H9 (cell line): ENCODE results near the gene CPEB2. TPM values are rescaled to one million over a fixed set of nuclear protein-coding genes. Genes with fewer than 3 reads are reported as not detected.

Experiments used
- DNase-seq: peaks from one replicate; pipeline ENCODE4 v3.0.0-alpha.2; 2017
- H2AFZ ChIP-seq: one replicate; pipeline ENCODE4 v1.6.1; 2013; ENCODE audit warnings: mild to moderate bottlenecking, low read length, control low read depth, moderate library complexity
- H2AK5ac ChIP-seq: 2 replicates; pipeline ENCODE4 v1.6.1; 2013; ENCODE audit warnings: low read length, control low read depth, mixed read lengths; ENCODE audit not compliant: insufficient read length
- H2BK120ac ChIP-seq: one replicate; pipeline ENCODE4 v1.6.1; 2013; ENCODE audit warnings: low read depth, mild to moderate bottlenecking, low read length, control low read depth, inconsistent platforms; ENCODE audit not compliant: poor library complexity, severe bottlenecking
- H2BK12ac ChIP-seq: 2 replicates; pipeline ENCODE4 v1.6.1; 2013; ENCODE audit warnings: low read length, control low read depth, mixed read lengths, low read depth; ENCODE audit not compliant: insufficient read length
- H2BK15ac ChIP-seq: 2 replicates; pipeline ENCODE4 v1.6.1; 2013; ENCODE audit warnings: low read depth, low read length, control low read depth
- H2BK20ac ChIP-seq: one replicate; pipeline ENCODE4 v1.6.1; 2013; ENCODE audit warnings: low read depth, mild to moderate bottlenecking, low read length, control low read depth, inconsistent platforms; ENCODE audit not compliant: poor library complexity, severe bottlenecking
- H2BK5ac ChIP-seq: 2 replicates; pipeline ENCODE4 v1.6.1; 2013; ENCODE audit warnings: low read length, control low read depth, mixed read lengths; ENCODE audit not compliant: insufficient read length
- H3K14ac ChIP-seq: 2 replicates; pipeline ENCODE4 v1.6.1; 2013; ENCODE audit warnings: low read length, control low read depth; ENCODE audit not compliant: insufficient read depth
- H3K18ac ChIP-seq: 2 replicates; pipeline ENCODE4 v1.6.1; 2013; ENCODE audit warnings: low read depth, mild to moderate bottlenecking, mixed read lengths, low read length, control low read depth; ENCODE audit not compliant: insufficient read length
- H3K23ac ChIP-seq: 2 replicates; pipeline ENCODE4 v1.6.1; 2013; ENCODE audit warnings: low read length, control low read depth, mixed read lengths, low read depth; ENCODE audit not compliant: insufficient read length
- H3K23me2 ChIP-seq: 2 replicates; pipeline ENCODE4 v1.6.1; 2013; ENCODE audit warnings: low read depth, mild to moderate bottlenecking, mixed read lengths, low read length, control low read depth; ENCODE audit not compliant: insufficient read length, poor library complexity, severe bottlenecking
- H3K27ac ChIP-seq: 2 replicates; pipeline ENCODE4 v1.5.1; 2013; ENCODE audit warnings: low read length, control low read depth, mixed read lengths, low read depth; ENCODE audit not compliant: insufficient read length
- H3K27me3 ChIP-seq: 2 replicates; pipeline ENCODE4 v1.6.1; 2013; ENCODE audit warnings: low read length, control low read depth, inconsistent platforms; ENCODE audit not compliant: insufficient read depth
- H3K4ac ChIP-seq: 2 replicates; pipeline ENCODE4 v1.6.1; 2013; ENCODE audit warnings: low read depth, mild to moderate bottlenecking, control low read depth, inconsistent platforms, low read length, moderate library complexity
- H3K4me1 ChIP-seq: 2 replicates; pipeline ENCODE4 v1.6.1; 2013; ENCODE audit warnings: low read length, control low read depth, inconsistent platforms; ENCODE audit not compliant: insufficient read depth
- H3K4me2 ChIP-seq: 2 replicates; pipeline ENCODE4 v1.6.1; 2013; ENCODE audit warnings: low read length, control low read depth, mixed read lengths; ENCODE audit not compliant: insufficient read length, insufficient read depth
- H3K56ac ChIP-seq: 2 replicates; pipeline ENCODE4 v1.6.1; 2013; ENCODE audit warnings: low read depth, mild to moderate bottlenecking, mixed read lengths, low read length, control low read depth; ENCODE audit not compliant: insufficient read length
- H3K79me1 ChIP-seq: 2 replicates; pipeline ENCODE4 v1.6.1; 2013; ENCODE audit warnings: low read depth, mild to moderate bottlenecking, moderate library complexity, low read length, control low read depth, inconsistent platforms; ENCODE audit not compliant: insufficient read depth, poor library complexity, severe bottlenecking
- H3K79me2 ChIP-seq: 2 replicates; pipeline ENCODE4 v1.6.1; 2013; ENCODE audit warnings: low read length, control low read depth, inconsistent platforms; ENCODE audit not compliant: insufficient read depth
- H3K9ac ChIP-seq: 2 replicates; pipeline ENCODE4 v1.6.1; 2013; ENCODE audit warnings: low read length, control low read depth, mixed read lengths; ENCODE audit not compliant: insufficient read length; ENCODE audit errors: extremely low read depth
- H3K9me3 ChIP-seq: one replicate; pipeline ENCODE4 v1.6.1; 2013; ENCODE audit warnings: low read depth, low read length, inconsistent platforms; ENCODE audit not compliant: control insufficient read depth
- H3T11ph ChIP-seq: one replicate; pipeline ENCODE4 v1.6.1; 2013; ENCODE audit warnings: mild to moderate bottlenecking, low read length, control low read depth, inconsistent platforms
- H4K20me1 ChIP-seq: one replicate; pipeline ENCODE4 v1.6.1; 2013; ENCODE audit not compliant: control insufficient read depth, insufficient read length, insufficient read depth
- H4K5ac ChIP-seq: 2 replicates; pipeline ENCODE4 v1.6.1; 2013; ENCODE audit warnings: low read depth, mild to moderate bottlenecking, mixed read lengths, low read length, control low read depth; ENCODE audit not compliant: insufficient read length
- H4K8ac ChIP-seq: replicated peaks from 2 replicates; pipeline ENCODE4 v1.6.1; 2013; ENCODE audit warnings: low read length, control low read depth, mixed read lengths, low read depth; ENCODE audit not compliant: insufficient read length
- H4K91ac ChIP-seq: 2 replicates; pipeline ENCODE4 v1.6.1; 2013; ENCODE audit warnings: low read depth, mild to moderate bottlenecking, moderate library complexity, mixed read lengths, low read length, control low read depth; ENCODE audit not compliant: insufficient read length
- H3K27ac Mint-ChIP-seq, 3 experiments: 2 replicates in 2 of 3; 3 replicates in 1 of 3; pipeline ENCODE4 v1.8.0; 2020 to 2021; ENCODE audit warnings: mixed read lengths in 3 of 3, mild to moderate bottlenecking in 1 of 3, moderate library complexity in 1 of 3
- H3K27me3 Mint-ChIP-seq: 2 replicates; pipeline ENCODE4 v1.8.0; 2021; ENCODE audit warnings: low read depth, mild to moderate bottlenecking, moderate library complexity, mixed read lengths
- H3K36me3 Mint-ChIP-seq, 3 experiments: 2 replicates in 2 of 3; 3 replicates in 1 of 3; pipeline ENCODE4 v1.8.0; 2020 to 2021; ENCODE audit warnings: low read depth in 3 of 3, mixed read lengths in 3 of 3; ENCODE audit not compliant: insufficient read depth in 1 of 3
- H3K4me1 Mint-ChIP-seq, 2 experiments: 2 replicates each; pipeline ENCODE4 v1.8.0; 2020; ENCODE audit warnings: mixed read lengths in 2 of 2
- H3K4me3 Mint-ChIP-seq, 2 experiments: 2 replicates in 1 of 2; 3 replicates in 1 of 2; pipeline ENCODE4 v1.8.0; 2020 to 2021; ENCODE audit warnings: mild to moderate bottlenecking in 2 of 2, mixed read lengths in 2 of 2, moderate library complexity in 1 of 2
- H3K9me3 Mint-ChIP-seq, 2 experiments: 2 replicates in 1 of 2; 3 replicates in 1 of 2; pipeline ENCODE4 v1.8.0; 2020; ENCODE audit warnings: mild to moderate bottlenecking in 2 of 2, mixed read lengths in 2 of 2, moderate library complexity in 1 of 2
- WGBS: extraction: QIAGEN DNeasy Blood & Tissue Kit; methylation state at CpG from one replicate; pipeline ENCODE4 v1.1.7; 2013; ENCODE audit warnings: missing lambda C conversion rate, low lambda C conversion rate, mixed read lengths; ENCODE audit not compliant: insufficient read length; ENCODE audit errors: extremely low coverage; 5-methylcytosine and 5-hydroxymethylcytosine counted together
- total RNA-seq: library from RNA; stranded (reverse); gene quantifications from 2 replicates; pipeline ENCODE4 v1.2.1, GENCODE V29; 2021
- TF ChIP-seq, protein P1 (sequence below): fragments of 200-600 bp; sonication (generic); conservative IDR thresholded peaks from 3 replicates; pipeline ENCODE4 v1.8.0; 2021; ENCODE audit warnings: antibody characterized with exemption, mild to moderate bottlenecking

CPEB2 gene
- total RNA-seq, 1 experiment from 2014 or later = 1.8 TPM

DNA sequence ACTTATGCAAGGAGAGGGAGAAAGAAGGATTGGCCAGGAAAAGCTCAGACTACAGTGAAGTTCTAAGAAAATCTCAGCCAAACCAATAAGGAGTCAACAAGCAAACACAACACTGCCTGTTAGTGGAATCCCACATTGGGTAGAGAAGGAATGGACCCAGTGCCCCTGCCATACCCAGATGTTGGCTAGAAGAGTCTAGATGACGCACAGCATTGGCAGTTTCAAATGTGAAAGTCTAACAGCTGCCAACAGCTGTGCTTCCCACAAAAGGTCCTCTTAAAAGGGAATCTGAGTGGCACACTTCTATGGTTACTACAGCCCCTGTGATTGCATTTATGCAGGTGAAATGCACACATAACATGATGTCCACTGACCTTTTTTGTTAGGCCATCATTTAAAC is 37.2 kb upstream of the CPEB2 start:
- no peak overlapping the region for H2BK120ac ChIP-seq
- Mint-ChIP-seq H3K36me3 (no peaks in the 10 kb centered on the region), H3K4me1 (no peaks in the 10 kb centered on the region), H3K4me3 (no peak overlapping the region), H3K9me3 (no peaks in the 10 kb centered on the region), H3K27me3 (no peaks in the 10 kb centered on the region; the same call in 1 of the 2 replicates), H3K27ac (no peak overlapping the region)
- H3K9me3 ChIP-seq = no peaks in the 10 kb centered on the region
- H3K4ac ChIP-seq = no peak overlapping the region
- H3K79me2 ChIP-seq = no peaks in the 10 kb centered on the region
- no peak overlapping the region for H3K27ac ChIP-seq
- H4K20me1 ChIP-seq = no peaks in the 10 kb centered on the region
- H3K56ac ChIP-seq = no peak overlapping the region
- no peak overlapping the region for H2AK5ac ChIP-seq
- H3K79me1 ChIP-seq = no peaks in the 10 kb centered on the region
- no peak overlapping the region for H3K23ac ChIP-seq
- no peak overlapping the region for H3K14ac ChIP-seq
- H4K8ac ChIP-seq = no peak overlapping the region
- H2BK12ac ChIP-seq = no peak overlapping the region
- H3K27me3 ChIP-seq = no peaks in the 10 kb centered on the region
- H3T11ph ChIP-seq = no peak overlapping the region
- no peak for DNase-seq
- no peak overlapping the region for H2BK20ac ChIP-seq
- no peaks in the 10 kb centered on the region for H3K4me1 ChIP-seq
- no peaks in the 10 kb centered on the region for H3K23me2 ChIP-seq
- no peak overlapping the region for H3K9ac ChIP-seq
- no peak overlapping the region for H4K91ac ChIP-seq
- no peak overlapping the region for H3K4me2 ChIP-seq
- no peak overlapping the region for H2AFZ ChIP-seq
- WGBS = no CpG with 5 or more reads among the region's 1 CpG
- no peak overlapping the region for H3K18ac ChIP-seq
- no peak overlapping the region for H2BK5ac ChIP-seq
- no peak overlapping the region for H4K5ac ChIP-seq
- TF ChIP-seq, protein P1, sequence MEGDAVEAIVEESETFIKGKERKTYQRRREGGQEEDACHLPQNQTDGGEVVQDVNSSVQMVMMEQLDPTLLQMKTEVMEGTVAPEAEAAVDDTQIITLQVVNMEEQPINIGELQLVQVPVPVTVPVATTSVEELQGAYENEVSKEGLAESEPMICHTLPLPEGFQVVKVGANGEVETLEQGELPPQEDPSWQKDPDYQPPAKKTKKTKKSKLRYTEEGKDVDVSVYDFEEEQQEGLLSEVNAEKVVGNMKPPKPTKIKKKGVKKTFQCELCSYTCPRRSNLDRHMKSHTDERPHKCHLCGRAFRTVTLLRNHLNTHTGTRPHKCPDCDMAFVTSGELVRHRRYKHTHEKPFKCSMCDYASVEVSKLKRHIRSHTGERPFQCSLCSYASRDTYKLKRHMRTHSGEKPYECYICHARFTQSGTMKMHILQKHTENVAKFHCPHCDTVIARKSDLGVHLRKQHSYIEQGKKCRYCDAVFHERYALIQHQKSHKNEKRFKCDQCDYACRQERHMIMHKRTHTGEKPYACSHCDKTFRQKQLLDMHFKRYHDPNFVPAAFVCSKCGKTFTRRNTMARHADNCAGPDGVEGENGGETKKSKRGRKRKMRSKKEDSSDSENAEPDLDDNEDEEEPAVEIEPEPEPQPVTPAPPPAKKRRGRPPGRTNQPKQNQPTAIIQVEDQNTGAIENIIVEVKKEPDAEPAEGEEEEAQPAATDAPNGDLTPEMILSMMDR = no peak
- H2BK15ac ChIP-seq = no peak overlapping the region
